Colonic mucosa (tissue), 4 donors: ENCODE measurements around the gene SLC2A10. TPM values are rescaled to one million over a fixed set of nuclear protein-coding genes. Genes with fewer than 3 reads are reported as not detected.

ENCODE experiments used
- DNase-seq: peaks from one replicate; pipeline ENCODE4 v3.0.0-alpha.2; 2020
- H3K27ac ChIP-seq: fragments of 200-600 bp; one replicate; pipeline ENCODE4 v1.8.0; 2021
- H3K27me3 ChIP-seq: fragments of 200-600 bp; one replicate; pipeline ENCODE4 v1.8.0; 2021
- H3K36me3 ChIP-seq: fragments of 200-600 bp; one replicate; pipeline ENCODE4 v1.8.0; 2021
- H3K4me1 ChIP-seq: fragments of 200-600 bp; one replicate; pipeline ENCODE4 v1.8.0; 2021; ENCODE audit warnings: mild to moderate bottlenecking
- H3K4me3 ChIP-seq: fragments of 200-600 bp; one replicate; pipeline ENCODE4 v1.8.0; 2021
- H3K9ac ChIP-seq, 2 donors: one replicate each; pipeline ENCODE4 v1.7.0; 2013; ENCODE audit warnings: control low read depth in 2 of 2, low read depth in 2 of 2, low read length in 2 of 2
- H3K9me3 ChIP-seq: fragments of 200-600 bp; one replicate; pipeline ENCODE4 v1.8.0; 2021
- intact Hi-C: fragments of 100-400 bp; cut with DNase I; formaldehyde crosslinking; loops from one replicate; pipeline ENCODE4 v1.14.1; 2022
- total RNA-seq, 2 donors: library from RNA; stranded (reverse); fragmentation: NEBNext Ultra II Directional in 1 of 2; extraction: Animal tissue kit (Norgen Biotek cat#: 25700) in 1 of 2; gene quantifications; one replicate each; pipeline ENCODE4 v1.2.1, GENCODE V29; 2021
- TF ChIP-seq, protein P1 (sequence below): fragments of 200-600 bp; IDR thresholded peaks from one replicate; pipeline ENCODE4 v1.8.0; 2022; ENCODE audit warnings: antibody characterized with exemption, mild to moderate bottlenecking
- donor health status: healthy.
- donor health status: DM: no; HTN: no; CAD: no.
- donor health status: DM: no; HTN: no; CAD: no.

The SLC2A10 gene
- total RNA-seq, 2 donors from 2014 or later = 28.3 to 43.6 TPM

DNA sequence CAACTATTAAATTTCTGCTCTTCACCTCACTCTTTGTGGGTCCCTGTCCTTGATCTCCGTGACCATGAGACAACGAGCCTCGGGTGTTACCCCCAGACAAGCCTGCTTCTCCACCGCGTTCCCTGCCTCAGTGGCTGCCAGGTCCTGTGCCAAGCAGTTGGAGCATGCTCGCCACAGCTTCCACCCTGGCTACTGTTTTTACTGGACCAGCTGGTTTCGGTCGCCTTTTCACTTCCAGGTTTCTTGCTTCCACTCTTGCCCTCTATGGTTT lies 25.8 kb upstream of the SLC2A10 start:
- no peaks in the 10 kb centered on the region for H3K9me3 ChIP-seq
- DNase-seq = no peak
- no peaks in the 10 kb centered on the region for H3K36me3 ChIP-seq
- no peak overlapping the region for H3K27ac ChIP-seq
- no peaks in the 10 kb centered on the region for H3K27me3 ChIP-seq
- no peak overlapping the region for H3K4me3 ChIP-seq
- intact Hi-C loops = loop anchor here (5.0 to 10.0 kb wide), 2 partner anchors 119 to 161 kb away; no protein-coding TSS in a partner anchor
- TF ChIP-seq, protein P1, sequence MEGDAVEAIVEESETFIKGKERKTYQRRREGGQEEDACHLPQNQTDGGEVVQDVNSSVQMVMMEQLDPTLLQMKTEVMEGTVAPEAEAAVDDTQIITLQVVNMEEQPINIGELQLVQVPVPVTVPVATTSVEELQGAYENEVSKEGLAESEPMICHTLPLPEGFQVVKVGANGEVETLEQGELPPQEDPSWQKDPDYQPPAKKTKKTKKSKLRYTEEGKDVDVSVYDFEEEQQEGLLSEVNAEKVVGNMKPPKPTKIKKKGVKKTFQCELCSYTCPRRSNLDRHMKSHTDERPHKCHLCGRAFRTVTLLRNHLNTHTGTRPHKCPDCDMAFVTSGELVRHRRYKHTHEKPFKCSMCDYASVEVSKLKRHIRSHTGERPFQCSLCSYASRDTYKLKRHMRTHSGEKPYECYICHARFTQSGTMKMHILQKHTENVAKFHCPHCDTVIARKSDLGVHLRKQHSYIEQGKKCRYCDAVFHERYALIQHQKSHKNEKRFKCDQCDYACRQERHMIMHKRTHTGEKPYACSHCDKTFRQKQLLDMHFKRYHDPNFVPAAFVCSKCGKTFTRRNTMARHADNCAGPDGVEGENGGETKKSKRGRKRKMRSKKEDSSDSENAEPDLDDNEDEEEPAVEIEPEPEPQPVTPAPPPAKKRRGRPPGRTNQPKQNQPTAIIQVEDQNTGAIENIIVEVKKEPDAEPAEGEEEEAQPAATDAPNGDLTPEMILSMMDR = no peak
- H3K9ac ChIP-seq = no peak overlapping the region
- peaks cover 10% of the 10 kb centered on the region for H3K4me1 ChIP-seq

DNA sequence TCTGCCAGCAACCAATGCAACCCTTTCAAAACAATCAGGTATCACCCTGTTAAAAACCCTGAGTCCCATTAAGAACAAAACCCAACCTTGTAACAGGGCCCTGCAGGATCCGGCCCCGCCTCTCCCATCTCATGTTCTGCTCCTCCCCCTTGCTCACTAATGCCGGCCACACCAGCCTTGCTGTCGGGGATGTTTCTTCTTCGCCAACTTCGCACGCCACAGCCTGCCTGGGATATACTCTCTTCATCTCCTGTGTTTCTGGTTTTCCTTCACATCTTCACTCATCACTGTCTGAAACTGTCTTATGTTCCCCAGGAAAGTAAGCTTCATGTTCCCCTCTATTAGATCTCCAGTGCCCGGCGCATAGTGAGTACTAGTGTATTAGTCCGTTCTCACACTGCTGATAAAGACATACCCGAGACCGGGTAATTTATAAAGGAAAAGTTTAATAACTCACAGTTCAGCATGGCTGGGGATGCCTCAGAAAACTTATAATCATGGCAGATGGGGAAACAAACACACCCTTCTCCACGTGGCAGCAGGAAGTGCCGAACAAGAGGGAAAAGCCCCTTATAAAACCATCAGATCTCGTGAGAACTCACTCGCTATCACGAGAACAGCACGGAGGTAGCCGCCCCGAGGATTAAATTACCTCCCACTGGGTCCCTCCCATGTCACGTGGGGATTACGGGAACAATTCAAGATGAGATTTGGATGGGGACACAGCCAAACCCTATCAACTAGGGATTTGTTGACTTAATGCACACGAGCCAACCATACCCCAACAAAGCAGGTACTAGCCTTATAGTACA lies 25.3 kb upstream of the SLC2A10 start:
- no peak overlapping the region for H3K27ac ChIP-seq
- H3K27me3 ChIP-seq = no peaks in the 10 kb centered on the region
- intact Hi-C loops = loop anchor here (5.0 to 10.0 kb wide), 2 partner anchors 119 to 162 kb away; no protein-coding TSS in a partner anchor
- no peak overlapping the region for H3K9ac ChIP-seq
- TF ChIP-seq, protein P1 = no peak
- no peaks in the 10 kb centered on the region for H3K9me3 ChIP-seq
- H3K4me1 ChIP-seq = peaks cover 10% of the 10 kb centered on the region
- DNase-seq = peak; percentile 53
- H3K4me3 ChIP-seq = no peak overlapping the region
- H3K36me3 ChIP-seq = no peaks in the 10 kb centered on the region

DNA sequence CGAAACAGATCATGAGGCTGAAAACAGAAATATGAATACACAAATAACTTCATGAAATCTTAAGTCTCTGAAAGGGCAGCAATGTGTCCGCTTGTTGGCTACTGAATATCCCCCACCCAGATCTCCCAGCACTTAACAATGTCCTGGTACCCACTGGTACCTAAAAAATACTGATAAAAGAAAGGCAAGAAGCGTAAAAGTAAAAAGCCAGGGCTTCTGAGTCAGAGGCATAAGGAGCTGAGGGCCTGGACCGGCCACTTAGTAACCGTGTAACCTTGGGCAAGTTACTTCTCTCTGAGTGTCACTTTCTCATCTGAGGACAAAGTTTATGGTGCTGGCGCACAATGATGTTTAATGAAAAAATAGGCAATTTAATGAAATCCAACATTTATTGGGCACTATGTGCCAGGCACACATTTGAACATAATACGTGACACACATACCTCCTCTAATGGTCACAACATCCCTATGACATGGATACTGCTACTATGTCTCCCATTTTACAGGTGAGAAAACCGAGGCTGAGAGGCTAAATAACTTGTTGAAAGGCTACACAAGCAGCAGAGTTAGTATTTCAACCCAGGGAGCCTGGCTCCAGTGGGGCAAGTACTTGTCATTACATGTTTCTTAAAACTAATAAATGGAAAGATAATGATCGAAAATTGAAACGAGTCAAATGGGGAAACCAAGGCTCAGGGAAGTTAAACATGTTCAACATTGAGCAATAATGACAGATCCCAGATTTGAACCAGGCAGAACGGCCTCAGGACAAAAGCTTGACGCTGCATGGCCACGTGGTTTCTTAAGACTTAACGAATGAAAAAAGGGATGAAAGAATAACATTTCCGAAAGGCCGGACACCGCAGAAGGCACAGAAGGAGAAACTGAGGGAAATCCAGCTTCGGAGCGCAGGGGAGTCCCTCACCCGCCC lies 21.0 kb upstream of the SLC2A10 start:
- Histone ChIP-seq H3K36me3 (no peaks in the 10 kb centered on the region), H3K9ac (peak overlapping the region; percentile 86 to 98), H3K4me1 (peaks cover 10% of the 10 kb centered on the region), H3K27me3 (no peaks in the 10 kb centered on the region), H3K9me3 (no peaks in the 10 kb centered on the region), H3K27ac (peak overlapping the region; percentile 90), H3K4me3 (peak overlapping the region; percentile 59)
- TF ChIP-seq, protein P1 = no peak
- intact Hi-C loops = loop anchor here (10.0 kb wide), 1 partner anchor 124 kb away; no protein-coding TSS in a partner anchor
- no peak for DNase-seq

DNA sequence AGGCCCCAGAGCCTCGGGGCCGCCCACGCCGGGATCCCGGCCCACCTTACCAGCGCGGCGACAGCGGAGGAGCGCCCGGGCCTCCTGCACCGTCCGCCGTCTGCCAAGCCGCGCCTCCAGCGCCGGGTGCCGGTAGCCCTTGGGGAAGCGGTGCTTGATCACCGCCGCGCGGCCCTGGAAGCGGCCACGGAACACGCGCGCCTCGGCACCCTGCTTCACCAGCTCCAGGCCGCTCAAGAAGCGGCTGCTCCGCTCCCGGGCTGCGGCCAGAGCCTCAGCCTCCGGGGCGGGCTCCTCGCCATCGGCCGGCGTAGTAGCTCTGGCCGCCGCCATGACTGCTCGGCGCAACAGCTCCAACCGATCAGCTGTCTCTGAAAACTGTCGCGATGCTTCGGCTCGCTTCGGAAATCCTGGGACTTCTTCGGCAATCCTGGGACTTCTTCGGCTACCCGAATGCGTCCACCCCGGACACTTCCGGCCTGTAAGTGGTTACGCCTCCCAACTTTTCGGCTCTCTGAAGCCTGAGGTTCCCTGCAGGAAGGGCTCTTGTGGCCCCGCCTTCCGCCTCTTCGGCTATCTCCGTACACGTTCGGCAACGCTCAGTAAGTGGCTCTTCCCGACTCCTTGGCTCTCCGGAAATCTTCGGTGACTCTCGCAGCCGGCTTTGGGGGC lies 20.2 kb upstream of the SLC2A10 start, which contains the start of gene TP53RK:
TP53RK (minus strand) TSS at position 363 of the 672 bp plus-strand sequence; CDS start at position 333, 30 bp downstream.
- intact Hi-C loops = loop anchor here (10.0 kb wide), 1 partner anchor 124 kb away; no protein-coding TSS in a partner anchor
- H3K27ac ChIP-seq = peak within 1 kb of the TSS; percentile 90
- H3K27me3 ChIP-seq = no peaks in the 10 kb centered on the region

More for the DNA sequence above, 20.2 kb upstream of the SLC2A10 start, which contains the start of gene TP53RK:
- H3K4me1 ChIP-seq = peaks cover 10% of the 10 kb centered on the region
- no peaks in the 10 kb centered on the region for H3K9me3 ChIP-seq
- DNase-seq = peak; percentile 100
- no peaks in the 10 kb centered on the region for H3K36me3 ChIP-seq
- H3K9ac ChIP-seq = peak within 1 kb of the TSS; percentile 86 to 98
- TF ChIP-seq, protein P1 = peak; percentile 17
- H3K4me3 ChIP-seq = peak within 1 kb of the TSS; percentile 59
